Activated CD8-positive, alpha-beta memory T cell treated with anti-CD3 and anti-CD28 coated beads, Interleukin-2, amount 50 U/mL, for 24 hours (primary cell): ENCODE measurements around the gene NPW.

Experiments
- DNase-seq: peaks from one replicate; pipeline ENCODE4 v3.0.0-alpha.2; 2020; ENCODE audit errors: extremely low read depth

Gene NPW

DNA sequence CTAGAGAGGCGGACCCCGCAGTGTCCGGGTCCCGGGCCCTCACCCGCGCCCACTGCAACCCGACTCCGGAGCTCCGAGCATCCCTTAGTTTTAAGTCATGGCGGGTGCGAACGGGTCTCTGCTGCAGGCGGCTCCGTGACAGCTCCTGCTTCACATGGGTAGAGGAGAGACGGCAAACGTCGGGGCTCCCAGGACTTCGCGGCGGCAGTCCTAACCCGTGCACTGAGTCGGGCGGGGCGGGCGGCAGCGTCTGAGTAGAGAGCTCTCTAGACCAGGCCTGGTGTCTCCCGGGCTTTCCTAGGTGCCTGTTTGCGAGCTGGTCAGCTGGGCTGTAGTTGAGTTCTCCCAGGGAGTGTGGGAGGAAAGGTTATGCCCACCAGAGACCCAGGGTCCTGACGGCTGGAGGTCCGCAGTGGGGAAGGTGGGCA, 28.5 kb downstream of the NPW start:
- DNase-seq, result no peak

DNA sequence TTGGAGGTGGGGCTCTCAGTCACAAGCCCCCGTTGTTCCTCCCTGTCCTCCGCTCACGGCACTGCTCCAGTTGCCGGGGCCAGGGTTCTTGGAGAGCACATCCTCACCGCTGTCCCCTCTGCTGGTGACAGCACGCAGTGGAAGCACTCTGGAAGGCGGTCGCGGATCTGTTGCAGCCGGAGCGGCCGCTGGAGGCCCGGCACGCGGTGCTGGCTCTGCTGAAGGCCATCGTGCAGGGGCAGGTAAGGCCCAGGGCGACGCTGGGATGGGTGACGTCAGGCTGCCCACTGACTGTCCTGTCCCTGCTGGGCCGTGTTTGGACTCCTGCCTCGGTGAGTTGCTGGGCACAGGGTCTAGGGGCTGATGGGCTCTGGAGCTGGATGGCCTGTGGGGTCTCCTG, 33.6 kb downstream of the NPW start:
- DNase-seq, result no peak

DNA sequence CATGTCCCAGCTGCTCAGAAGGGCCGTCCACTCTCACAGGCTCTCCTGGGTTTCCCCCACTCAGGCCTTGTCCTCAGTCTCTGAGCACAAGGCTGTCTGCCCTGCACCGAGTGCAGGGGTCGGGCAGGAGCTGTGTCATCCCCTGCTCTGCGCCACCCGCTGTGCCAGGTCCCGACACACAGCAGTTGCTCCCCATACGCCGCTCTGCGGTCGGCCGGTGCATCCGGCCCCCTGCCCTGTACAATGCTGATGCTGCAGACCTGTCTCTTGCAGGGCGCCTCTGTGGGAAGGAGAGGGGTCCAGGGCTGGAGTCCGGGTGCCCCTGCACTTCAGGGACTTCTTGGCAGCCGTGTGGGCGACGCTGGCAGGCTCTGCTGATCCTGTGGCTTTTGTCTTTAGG, 34.3 kb downstream of the NPW start:
- DNase-seq, result no peak

DNA sequence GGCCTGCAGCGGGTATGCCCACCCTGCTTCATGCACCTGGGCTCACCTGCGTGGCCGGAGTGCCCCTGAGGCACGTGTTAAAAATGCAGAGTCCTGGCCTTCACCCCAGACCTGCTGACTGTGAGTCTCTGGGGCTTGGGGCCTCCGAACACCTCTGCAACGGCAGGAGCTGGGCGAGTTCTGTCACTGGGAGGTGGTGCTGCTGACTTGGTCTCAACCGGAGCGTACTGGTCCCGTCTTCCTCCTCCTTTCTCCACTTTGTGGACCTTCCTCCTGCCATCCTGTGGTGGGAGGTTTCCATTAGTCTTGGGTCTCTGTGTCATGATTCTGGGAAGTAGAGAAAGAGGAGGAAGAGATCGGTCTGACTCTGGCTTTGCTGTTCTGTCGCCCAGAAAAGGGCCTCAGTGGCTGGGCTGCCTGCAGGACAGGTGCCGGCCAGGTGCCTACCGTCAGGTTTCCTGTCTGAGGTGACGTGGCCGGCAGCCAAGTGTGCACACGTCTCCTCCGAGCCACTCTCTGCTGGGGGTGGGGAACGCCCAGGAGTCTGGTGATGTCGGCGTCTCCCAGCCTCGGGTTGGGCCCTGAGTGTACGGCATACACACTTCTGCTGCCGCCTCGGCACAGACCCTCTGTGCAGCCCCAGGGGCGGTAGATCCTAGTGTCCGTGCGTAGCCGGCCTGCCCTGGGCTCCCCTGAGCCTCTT, 35.1 kb downstream of the NPW start:
- no peak for DNase-seq

DNA sequence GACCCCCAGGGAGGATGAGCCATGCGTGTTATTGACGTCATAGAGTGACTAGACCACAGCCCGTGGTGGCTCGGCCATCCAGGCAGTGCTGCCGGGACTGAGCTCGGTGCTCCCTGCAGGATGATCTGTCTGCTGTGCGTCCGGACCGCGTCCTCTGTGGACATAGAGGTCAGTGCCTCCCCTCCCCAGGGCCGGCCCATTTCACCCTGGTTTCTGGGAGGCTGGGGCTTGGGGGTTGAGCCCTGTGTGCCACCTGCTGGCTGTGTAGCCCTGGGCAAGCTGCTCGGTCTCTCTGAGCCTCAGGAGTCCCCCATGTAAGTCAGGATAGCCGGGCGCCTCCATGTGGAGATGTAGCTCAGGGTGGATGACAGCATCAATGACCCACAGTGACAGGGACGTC, 36.5 kb downstream of the NPW start:
- DNase-seq, result no peak

DNA sequence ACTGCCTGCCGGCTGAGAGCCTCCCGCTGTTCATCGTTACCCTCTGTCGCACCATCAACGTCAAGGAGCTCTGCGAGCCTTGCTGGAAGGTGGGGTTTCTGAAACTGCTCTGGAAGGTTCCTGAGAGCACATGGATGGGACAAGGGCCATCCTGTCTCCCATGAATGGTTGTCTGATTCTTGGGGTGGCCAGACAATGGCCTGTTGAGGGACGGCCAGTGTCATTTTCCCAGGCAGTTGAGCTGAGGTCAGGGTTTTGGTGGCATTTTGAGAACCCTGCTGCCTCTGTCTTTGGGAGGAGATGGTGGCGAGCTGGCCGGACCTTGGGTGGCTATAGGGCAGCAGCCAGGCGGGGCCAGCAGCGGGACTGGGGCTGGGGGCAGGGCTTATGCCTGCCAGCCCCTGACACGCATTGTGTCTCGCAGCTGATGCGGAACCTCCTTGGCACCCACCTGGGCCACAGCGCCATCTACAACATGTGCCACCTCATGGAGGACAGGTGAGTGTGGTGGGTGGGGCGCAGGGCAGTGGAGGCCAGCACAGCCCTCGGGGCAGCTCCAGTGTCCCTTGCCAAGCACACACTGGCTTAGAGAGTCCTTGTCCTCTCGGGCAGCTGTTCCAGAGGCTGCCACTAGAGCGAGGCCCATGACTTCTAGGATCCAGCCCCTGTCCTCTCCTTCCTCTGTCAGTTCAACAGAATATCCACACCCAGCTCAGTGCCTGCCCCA, 37.3 kb downstream of the NPW start:
- DNase-seq, result no peak

DNA sequence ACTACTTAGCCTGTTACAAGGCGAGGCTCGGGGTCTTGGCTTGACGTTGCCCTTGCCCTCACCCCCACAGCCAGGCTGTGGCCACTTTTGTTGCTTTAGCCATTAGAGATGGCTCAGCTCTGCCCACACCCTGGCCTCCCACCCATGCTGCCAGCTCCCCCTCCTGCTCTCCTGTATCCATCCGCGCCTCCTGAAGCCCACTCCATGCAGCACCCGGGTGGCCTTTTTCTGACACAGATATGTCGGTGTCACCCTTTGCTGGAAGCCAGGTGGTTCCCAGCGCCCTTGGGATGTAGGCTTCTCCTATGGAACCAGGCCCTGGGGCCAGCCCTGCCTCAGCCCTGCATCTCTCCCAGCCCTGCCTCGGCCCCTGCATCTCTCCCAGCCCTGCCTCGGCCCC, 37.9 kb downstream of the NPW start:
- no peak for DNase-seq

DNA sequence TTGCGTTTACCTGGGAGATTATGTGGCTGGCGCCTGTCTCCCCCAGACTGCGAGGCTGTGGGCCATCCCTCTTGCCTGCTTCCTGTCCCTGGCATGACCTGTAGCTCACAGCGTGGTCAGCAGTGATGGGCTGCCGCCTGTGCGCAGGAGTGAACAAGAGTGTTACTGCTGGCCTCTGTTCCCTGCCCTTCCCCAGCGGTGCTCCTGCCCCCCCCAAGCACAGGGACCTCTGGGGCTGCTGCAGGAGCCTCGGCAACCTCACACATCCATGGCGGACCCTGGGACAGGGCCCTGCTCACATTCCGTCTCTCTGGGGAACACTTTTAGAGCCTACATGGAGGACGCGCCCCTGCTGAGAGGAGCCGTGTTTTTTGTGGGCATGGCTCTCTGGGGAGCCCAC, 38.8 kb downstream of the NPW start:
- no peak for DNase-seq

DNA sequence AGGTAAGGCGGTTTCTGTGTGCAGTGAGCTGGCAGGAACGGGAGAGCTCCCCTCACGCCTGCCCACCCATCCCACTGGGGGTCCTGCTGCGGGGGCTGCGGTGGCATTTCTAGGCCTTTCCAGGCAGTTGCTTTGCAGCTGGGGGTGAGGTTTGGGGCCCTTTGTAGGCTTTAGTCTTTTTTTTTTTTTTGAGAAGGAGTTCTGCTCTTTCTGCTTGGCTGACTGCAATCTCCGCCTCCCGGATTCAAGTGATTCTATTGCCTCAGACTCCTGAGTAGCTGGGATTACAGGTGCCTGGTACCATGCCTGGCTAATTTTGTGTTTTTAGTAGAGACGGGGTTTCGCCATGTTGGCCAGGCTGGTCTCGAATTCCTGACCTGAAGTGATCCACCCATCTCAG, 39.3 kb downstream of the NPW start:
- DNase-seq, result no peak

DNA sequence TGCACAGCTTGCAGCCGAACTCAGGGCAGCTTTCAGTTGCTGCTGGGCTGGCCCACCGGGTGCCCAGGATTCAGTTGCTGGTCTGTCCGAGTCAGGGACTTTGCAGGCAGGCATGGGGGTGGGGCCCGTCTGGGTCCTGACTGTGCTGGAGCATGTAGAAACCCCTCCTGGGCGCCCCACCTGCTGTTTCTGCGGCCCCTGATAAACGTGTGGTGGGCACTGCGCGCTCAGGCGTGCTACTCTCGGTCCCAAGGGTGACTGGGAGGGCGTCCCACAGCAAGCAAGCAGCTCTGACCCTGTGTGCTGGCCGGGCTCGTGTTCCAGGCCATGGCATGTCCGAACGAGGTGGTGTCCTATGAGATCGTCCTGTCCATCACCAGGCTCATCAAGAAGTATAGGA, 40.8 kb downstream of the NPW start:
- no peak for DNase-seq

DNA sequence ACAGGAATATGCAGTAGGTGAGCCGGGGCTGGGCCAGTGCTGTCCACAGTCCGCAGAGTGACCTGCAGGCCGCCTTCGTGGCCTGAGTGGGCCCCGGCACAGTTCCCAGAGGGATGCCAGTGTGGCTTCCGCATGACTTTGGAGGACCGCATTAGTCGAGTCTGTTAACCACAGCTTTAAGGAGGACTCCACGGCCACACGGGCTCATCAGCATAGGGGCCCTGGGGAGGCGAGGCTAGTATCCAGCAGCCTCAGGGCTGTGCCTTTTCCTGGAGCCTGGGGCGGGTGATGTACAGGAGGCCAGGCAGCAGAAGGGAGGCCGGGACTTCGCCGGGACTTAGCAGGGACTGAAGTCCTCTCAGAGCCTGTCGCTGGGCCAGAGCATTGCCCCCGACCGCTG, 41.4 kb downstream of the NPW start:
- DNase-seq, result no peak

DNA sequence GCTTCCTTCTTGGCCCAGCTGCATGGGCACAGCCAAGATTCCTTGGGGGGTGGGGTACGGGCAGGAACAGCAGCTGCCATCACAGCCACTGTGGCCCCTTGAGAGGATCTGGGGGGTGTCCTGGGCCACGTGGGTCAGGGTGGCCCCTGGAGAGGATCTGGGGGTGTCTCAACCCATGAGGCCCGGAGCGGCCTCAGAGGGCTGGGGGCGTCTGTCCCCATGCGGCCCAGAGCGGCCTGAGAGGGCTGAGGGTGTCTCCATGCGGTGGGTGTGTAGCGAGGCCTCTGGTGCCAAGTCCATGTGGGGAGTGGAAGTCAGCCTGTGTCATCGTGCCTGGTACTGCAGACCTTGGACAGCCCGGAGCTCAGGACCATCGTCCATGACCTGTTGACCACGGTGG, 41.9 kb downstream of the NPW start:
- DNase-seq, result no peak

DNA sequence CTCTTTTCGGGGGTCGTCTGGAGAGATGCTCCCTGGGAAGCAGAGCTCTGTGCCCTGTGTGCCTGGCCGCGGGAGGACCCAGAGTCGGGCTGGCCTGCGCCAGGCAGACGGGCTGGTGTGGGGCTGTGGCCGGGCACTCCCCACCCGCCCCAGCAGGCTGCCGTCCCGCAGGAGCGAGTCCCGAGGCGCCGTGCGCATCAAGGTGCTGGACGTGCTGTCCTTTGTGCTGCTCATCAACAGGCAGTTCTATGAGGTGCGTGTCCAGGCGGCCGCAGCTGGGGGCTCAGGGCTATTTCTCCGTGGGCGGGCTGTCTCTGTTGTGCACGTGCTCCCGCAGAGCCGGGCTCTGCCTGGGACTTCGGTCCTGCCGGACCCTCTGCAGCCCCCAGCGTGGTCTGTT, 43.2 kb downstream of the NPW start:
- DNase-seq, result no peak

DNA sequence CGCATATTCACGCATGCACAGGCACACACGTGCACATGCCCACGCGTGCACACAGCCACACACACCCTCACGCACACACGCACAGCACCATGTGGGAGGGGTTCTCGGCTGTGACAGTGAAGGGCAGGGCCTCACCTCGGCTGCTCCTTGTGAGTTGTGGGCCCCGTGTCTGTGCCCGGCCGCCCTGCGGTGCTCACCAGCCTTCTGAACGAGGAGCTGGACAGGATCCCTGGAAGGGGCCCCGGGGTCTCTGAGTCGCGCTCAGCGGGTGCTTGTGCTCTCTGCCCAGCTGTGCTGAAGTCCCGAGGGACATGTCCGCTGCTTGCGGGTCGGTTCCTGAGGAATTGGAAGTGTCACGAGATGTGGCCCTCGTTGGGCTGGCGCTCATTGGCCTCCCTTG, 44.3 kb downstream of the NPW start:
- DNase-seq, result no peak

DNA sequence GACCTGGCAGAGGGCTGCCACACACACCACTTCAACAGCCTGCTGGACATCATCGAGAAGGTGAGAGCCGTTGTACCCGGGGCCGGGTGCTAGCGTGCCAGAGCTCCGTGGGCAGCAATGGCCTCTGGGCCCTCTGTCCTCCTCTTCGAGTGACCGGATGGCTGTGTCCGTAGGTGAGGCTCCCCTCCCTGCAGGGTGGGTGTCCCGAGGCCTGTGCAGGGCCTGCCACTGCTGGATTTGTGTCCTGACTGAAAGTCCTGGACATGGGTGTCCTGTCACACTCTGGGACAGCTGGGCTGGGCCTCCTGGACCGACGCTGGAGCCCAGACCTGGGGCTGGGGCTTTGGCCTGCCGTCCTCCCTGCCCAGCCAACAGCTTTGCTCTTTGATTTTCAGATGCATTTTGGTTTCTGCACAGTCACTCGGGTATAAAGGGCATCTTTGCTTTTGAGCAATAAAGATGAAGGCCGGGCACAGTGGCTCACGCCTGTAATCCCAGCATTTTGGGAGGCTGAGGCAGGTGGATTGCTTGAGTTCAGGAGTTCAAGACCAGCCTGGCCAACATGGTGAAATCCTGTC, 44.9 kb downstream of the NPW start:
- no peak for DNase-seq

DNA sequence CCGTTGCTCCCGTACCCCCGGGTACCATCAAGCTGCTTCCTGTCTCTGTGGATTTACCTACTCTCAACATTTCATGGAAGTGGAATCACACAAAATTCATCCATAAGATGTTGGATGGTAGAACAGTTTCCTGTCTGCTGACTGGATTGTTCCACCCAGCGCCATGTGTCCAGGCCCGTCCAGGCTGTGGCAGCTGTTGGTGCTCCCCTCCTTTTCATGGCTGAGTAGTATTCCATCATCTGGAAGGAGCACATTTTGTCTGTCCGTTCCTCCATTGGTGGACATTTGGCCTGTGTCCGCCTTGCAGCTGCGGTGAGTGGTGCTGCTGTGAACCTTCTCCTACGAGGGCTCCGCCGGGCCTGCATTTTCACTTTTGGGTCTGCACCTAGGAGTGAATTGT, 46.6 kb downstream of the NPW start:
- DNase-seq, result no peak
